Sigmoid colon (tissue), 4 donors: Measurements from ENCODE around the gene EFL1.

Experiments used
- CTCF ChIP-seq, 4 experiments: fragments of 450-650 bp in 3 of 4; fragments of 200-600 bp in 1 of 4; IDR thresholded peaks; one replicate each; pipeline ENCODE4 v1.5.1; 2016 to 2019; ENCODE audit warnings: antibody characterized with exemption in 4 of 4, mild to moderate bottlenecking in 3 of 4, moderate library complexity in 2 of 4
- POLR2A ChIP-seq, 2 donors: fragments of 450-650 bp; IDR thresholded peaks; one replicate each; pipeline ENCODE4 v1.6.1; 2016; ENCODE audit warnings: antibody characterized with exemption in 2 of 2, mild to moderate bottlenecking in 2 of 2, moderate library complexity in 2 of 2
- POLR2AphosphoS5 ChIP-seq, 4 donors: sonication (generic); formaldehyde crosslinking; IDR thresholded peaks; one replicate each; pipeline ENCODE4 v1.6.1; 2017; ENCODE audit warnings: antibody characterized with exemption in 4 of 4

GRCh38 chr15:82114660-82115059, 147.9 kb downstream of the EFL1 start:
- TF ChIP-seq POLR2AphosphoS5 (IDR thresholded peaks at IDR 0.05) (no peak), CTCF (IDR thresholded peaks at IDR 0.05) (no peak), POLR2A (IDR thresholded peaks at IDR 0.05) (no peak)
